H1 (cell line): ENCODE data around the gene GPR156. TPM values are rescaled to one million over a fixed set of nuclear protein-coding genes. Genes with fewer than 3 reads are reported as not detected.

Source experiments
- E2F6 ChIP-seq: IDR thresholded peaks from 2 replicates; pipeline ENCODE4 v1.6.1; 2012; ENCODE audit warnings: inconsistent platforms
- KDM4A ChIP-seq: IDR thresholded peaks from one replicate; pipeline ENCODE4 v1.7.1; 2012; ENCODE audit warnings: low read depth, mild to moderate bottlenecking, moderate library complexity, low read length, inconsistent platforms; ENCODE audit not compliant: severe bottlenecking
- polyA plus RNA-seq, 7 experiments: library from polyadenylated mRNA; depleted of rRNA in 3 of 7; stranded (reverse) in 5 of 7; unstranded in 2 of 7; fragments of >200 nt in 5 of 7; fragments of 200-250 nt in 2 of 7; gene quantifications; 1 replicate in 5 of 7; 2 replicates in 1 of 7; 4 replicates in 1 of 7; pipeline versions ENCODE4 v1.2.1 to v1.2.3, GENCODE V29; 2011 to 2013; ENCODE audit warnings: missing spikeins in 2 of 7, mixed read lengths in 2 of 7
- total RNA-seq: library from RNA; stranded (reverse); fragmentation: NEBNext Ultra II Directional; extraction: Animal tissue kit (Norgen Biotek cat#: 25700); gene quantifications from 2 replicates; pipeline ENCODE4 v1.2.1, GENCODE V29; 2021

Gene GPR156
- total and polyA plus RNA-seq, 2 of the 8 experiments (the other 6 are each of a cell fraction or from before 2014, with no cell fraction given): 1.6 to 1.8 TPM

- no peak for TF ChIP-seq E2F6
- no peak for TF ChIP-seq KDM4A
- TF ChIP-seq, all 59 proteins: peak for 0
Measured at GRCh38 chr3:120174811-120175539, 110.0 kb downstream of the GPR156 start (continued).
